NCI-H510A treated with DMSO at 0.1 percent for 48 hours (cell line): Measurements from ENCODE around the gene UNK.

Source experiments
- DNase-seq: peaks from one replicate; lab custom pipeline; 2025; lab: John Stamatoyannopoulos, UW

Gene UNK, protein sequence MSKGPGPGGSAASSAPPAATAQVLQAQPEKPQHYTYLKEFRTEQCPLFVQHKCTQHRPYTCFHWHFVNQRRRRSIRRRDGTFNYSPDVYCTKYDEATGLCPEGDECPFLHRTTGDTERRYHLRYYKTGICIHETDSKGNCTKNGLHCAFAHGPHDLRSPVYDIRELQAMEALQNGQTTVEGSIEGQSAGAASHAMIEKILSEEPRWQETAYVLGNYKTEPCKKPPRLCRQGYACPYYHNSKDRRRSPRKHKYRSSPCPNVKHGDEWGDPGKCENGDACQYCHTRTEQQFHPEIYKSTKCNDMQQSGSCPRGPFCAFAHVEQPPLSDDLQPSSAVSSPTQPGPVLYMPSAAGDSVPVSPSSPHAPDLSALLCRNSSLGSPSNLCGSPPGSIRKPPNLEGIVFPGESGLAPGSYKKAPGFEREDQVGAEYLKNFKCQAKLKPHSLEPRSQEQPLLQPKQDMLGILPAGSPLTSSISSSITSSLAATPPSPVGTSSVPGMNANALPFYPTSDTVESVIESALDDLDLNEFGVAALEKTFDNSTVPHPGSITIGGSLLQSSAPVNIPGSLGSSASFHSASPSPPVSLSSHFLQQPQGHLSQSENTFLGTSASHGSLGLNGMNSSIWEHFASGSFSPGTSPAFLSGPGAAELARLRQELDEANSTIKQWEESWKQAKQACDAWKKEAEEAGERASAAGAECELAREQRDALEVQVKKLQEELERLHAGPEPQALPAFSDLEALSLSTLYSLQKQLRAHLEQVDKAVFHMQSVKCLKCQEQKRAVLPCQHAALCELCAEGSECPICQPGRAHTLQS

DNA sequence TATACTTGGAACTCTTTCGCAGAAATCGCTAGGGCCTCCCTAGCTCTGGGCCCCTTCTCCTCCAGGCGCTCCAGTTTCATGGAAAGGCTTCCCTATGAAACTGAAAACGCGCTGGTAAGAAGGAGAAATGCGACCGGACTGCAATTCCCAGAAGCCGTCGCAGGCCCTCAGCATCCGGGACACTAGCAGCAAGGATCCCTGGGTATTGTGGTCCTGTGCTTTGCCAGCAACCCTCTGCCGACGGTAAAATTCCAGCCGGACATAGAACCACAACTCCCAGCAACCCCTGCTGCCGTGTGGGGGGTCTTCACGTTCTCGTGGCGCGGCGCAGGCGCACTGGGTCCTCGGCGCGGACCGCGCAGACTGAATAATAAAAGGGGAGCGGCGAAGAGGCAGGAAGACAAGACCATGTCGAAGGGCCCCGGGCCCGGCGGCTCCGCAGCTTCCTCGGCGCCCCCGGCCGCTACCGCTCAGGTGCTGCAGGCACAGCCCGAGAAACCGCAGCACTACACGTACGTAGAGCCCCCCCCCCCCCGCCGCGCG is at the start of gene UNK:
UNK (plus strand) TSS at position 334 of the 543 bp plus-strand sequence; CDS start at position 409, 75 bp downstream.
- peak; percentile 98 for DNase-seq

DNA sequence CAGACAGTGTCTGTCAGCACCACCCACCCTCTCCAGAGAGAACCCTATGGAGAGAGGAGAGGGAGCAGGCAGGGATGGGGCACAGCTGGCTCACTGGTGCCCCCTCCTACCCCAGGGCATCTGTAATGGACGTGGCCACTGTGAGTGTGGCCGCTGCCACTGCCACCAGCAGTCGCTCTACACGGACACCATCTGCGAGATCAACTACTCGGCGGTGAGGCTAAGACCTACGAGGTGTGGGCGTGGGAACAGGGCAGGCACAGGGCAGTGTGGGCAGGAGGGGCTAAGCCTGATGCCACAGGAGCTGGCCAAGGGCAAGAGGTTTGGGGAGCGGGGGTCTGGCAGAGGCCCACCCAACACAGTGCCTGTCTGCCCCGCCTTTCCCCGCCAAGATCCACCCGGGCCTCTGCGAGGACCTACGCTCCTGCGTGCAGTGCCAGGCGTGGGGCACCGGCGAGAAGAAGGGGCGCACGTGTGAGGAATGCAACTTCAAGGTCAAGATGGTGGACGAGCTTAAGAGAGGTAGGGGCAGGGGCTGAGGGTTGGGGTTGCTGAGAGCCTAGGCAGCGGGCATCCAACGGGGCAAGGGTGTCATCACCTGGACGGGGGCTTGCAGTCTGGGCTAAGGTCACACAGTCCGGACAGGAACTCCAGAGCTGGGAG is 48.3 kb upstream of the UNK start:
- DNase-seq = no peak

DNA sequence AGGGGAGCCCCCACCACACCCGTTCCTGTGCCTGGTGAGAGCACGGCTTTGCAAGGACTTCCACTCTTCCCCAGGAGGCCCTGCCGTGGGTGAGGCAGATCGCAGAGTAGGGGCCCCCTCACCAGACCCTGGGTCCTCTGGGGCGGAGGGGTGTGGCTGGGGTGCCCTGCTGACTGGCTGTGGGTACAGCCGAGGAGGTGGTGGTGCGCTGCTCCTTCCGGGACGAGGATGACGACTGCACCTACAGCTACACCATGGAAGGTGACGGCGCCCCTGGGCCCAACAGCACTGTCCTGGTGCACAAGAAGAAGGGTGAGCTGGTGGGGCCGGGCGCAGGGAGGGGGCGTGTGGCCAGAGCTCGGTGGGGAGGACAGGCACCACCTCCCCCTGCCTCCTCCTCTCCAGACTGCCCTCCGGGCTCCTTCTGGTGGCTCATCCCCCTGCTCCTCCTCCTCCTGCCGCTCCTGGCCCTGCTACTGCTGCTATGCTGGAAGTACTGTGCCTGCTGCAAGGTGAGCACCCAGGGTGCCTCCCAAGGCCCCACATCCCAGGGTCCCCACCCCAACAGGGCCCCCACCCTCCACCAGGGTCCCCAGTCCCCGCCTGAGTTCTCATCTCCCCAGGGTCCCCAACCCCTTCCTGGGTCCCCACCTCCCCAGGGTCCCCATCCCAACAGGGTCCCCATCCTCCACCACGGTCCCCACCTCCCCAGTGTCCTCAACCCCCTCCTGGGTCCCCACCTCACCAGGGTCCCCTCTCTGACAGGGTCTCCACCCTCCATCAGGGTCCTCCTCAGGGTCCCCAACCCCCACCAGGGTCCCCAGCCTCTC is 47.3 kb upstream of the UNK start:
- no peak for DNase-seq

DNA sequence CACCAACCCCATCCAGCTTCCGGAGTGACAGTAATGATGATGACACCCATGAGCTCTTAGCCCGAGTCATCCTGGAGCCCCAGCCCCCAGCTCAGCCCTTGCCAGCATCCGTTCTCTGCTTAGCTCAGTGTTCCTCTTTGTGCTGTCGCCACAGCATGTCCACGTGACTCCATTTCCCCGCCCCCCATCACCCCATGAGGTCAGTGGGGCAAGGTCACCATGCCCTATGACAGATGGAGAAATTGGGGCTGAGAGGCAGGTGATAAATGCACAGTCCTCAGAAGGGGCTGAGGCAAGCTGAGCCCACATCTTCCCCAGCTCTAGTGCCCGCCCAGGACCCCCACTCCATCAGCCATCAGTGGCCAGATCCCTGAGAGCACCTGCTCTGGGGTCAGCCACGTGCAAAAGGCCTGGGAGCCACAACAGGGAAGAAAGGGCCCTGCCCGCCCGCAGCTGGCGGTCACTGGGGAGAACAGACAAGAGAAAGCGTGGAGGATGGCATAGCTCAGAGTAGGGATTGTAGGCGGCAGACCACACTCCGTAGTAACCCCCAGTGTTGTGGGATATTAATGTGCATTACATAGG is 46.3 kb upstream of the UNK start:
- no peak for DNase-seq

DNA sequence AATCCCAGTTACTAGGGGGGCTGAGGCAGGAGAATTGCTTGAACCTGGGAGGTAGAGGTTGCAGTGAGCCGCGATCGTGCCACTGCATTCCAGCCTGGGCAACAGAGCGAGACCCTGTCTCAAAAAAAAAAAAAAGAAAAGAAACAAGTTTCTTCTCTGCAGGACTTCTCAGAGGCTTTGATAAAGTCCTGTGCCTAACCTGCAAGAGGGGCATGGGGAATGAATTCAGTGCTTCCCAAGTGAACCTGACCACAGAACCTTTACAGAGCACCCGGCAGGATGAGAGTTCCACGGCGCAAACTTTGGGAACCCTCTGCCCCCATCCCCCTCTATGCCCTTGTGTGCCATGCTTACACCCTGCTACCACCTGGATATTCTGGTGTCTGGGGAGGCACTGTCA is 45.4 kb upstream of the UNK start:
- no peak for DNase-seq

DNA sequence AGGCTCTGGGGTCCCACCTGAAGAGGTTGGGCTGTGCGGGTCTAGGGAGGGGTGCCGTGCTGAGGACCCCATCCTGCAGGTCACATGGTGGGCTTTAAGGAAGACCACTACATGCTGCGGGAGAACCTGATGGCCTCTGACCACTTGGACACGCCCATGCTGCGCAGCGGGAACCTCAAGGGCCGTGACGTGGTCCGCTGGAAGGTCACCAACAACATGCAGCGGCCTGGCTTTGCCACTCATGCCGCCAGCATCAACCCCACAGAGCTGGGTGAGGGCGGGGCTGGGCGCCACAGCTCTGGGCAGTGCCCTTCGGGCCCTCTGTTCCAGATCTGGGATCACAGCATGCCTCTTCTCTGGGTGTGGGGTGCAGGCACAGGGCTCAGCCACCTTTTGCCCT is 44.8 kb upstream of the UNK start:
- DNase-seq = no peak

DNA sequence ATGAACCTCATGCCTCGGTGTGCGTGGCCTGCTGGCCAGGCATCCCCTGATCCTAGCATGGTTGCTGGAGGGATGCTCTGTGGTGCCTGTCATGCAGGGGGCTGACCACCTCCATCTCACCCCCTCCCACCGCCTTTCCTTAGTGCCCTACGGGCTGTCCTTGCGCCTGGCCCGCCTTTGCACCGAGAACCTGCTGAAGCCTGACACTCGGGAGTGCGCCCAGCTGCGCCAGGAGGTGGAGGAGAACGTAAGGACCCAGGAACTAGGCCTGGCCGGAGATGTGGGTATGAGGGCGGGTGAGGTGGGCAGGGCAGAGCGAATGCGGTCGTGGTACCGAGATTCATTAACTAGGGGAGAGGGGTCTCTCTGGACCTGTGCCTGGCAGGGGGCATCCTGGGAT is 44.4 kb upstream of the UNK start:
- no peak for DNase-seq

DNA sequence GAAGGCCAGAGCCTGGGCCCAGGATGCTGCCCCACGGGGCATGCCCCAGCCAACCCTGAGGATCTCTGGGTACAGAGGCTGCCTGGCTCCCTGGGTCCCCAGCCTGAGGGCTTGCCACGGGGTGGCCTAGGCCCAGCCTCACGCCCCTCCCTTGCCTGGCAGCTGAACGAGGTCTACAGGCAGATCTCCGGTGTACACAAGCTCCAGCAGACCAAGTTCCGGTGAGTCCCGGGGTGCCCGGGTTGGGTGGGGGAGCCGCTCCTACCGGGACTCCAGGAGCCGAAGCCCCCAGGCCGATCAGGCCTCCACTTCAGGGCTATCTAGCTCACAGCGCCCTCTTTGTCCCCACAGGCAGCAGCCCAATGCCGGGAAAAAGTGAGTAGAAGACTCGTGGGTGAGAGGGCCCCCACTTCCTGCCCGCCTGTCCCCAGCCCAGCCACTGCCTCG is 44.0 kb upstream of the UNK start:
- DNase-seq = no peak

DNA sequence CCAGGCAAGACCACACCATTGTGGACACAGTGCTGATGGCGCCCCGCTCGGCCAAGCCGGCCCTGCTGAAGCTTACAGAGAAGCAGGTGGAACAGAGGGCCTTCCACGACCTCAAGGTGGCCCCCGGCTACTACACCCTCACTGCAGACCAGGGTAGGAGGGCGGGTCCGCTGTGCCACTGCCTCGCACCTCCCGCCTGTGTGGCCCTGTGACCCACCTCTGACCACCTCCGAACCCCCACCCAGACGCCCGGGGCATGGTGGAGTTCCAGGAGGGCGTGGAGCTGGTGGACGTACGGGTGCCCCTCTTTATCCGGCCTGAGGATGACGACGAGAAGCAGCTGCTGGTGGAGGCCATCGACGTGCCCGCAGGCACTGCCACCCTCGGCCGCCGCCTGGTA is 42.3 kb upstream of the UNK start:
- no peak for DNase-seq

DNA sequence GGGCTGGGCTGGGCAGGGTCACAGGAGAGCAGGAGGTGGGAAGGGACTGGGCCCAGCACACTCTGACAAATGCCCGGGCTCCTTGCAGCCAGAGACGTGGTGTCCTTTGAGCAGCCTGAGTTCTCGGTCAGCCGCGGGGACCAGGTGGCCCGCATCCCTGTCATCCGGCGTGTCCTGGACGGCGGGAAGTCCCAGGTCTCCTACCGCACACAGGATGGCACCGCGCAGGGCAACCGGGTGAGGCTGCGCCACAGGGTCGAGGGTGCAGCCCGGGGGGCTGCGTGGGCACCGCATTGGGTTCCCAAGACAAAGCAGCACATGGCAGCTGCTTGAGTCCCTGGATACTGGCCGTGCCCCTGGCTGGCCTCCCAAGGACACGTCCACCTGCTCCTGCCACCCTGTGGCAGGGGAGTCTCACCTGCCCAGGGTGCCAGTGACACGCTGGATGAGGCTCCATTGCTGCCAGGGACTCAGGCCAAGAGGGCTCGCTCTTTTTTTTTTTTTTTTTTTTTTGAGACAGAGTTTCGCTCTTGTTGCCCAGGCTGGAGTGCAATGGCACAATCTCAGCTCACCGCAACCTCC is 40.9 kb upstream of the UNK start:
- no peak for DNase-seq

DNA sequence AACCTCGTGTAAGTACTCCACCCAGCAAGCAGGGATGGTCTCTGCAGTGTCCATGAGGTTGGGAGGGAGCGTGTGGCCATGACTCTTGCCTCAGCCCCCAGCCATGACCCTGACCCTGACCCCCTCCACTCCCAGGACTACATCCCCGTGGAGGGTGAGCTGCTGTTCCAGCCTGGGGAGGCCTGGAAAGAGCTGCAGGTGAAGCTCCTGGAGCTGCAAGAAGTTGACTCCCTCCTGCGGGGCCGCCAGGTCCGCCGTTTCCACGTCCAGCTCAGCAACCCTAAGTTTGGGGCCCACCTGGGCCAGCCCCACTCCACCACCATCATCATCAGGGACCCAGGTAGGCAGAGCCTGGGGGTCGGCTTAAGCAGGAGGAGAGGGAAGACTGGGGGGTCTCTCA is 35.9 kb upstream of the UNK start:
- no peak for DNase-seq

DNA sequence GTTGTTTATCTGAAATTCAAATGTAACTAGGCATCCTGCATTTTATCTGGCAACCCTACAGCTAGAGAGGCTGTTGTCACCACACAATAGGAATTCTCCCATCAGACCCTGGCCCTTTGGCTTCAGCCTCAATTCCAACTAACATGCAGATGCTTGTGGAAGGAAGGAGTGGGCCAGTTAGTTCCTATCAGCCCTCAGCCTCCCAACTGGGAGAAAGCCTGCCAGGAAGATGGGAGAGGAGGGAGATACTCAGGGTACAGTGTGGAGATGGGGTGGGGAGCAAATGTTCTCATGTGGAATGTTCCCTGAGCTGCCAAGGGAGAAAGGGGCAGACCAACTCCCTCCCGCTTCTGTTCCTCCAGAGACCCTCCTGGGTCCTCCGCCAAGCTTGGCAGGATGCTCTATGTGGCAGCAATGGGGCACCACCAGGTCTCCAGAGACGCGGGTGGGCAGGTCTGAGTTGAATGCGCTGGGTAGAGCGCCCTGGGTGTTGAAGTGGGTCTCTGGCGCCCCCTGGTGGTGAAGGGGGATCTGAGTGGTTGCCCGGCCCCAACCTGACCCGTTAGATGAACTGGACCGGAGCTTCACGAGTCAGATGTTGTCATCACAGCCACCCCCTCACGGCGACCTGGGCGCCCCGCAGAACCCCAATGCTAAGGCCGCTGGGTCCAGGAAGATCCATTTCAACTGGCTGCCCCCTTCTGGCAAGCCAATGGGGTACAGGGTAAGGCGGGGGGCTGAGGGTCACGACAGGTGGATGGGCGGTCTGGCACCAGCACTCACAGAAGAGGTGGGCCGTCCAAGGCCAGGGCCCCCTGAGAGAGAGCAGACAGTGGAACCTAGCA is 34.8 kb upstream of the UNK start:
- peak; percentile 43 for DNase-seq

DNA sequence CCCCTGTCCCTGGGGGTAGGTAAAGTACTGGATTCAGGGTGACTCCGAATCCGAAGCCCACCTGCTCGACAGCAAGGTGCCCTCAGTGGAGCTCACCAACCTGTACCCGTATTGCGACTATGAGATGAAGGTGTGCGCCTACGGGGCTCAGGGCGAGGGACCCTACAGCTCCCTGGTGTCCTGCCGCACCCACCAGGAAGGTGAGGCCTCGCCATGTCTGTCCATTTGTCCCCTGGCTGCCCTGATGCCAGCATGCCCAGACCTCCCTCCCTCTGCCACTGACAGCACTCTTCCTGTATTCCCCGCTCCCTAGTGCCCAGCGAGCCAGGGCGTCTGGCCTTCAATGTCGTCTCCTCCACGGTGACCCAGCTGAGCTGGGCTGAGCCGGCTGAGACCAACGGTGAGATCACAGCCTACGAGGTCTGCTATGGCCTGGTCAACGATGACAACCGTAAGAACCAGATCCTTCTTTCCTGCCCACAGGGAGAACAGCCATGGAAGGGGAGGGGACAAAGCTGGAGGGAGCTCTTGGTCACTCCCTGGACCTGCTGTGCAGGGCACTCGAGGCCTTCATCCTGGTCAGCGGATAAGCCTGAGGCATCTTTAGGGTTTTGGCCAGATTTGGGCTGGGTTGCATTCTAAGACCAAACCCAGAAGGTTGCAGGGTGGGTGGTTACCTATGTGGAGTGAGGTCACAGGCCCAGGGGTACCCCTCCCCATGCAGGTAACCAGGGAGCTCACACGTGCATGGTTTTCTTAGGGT is 33.8 kb upstream of the UNK start:
- no peak for DNase-seq

DNA sequence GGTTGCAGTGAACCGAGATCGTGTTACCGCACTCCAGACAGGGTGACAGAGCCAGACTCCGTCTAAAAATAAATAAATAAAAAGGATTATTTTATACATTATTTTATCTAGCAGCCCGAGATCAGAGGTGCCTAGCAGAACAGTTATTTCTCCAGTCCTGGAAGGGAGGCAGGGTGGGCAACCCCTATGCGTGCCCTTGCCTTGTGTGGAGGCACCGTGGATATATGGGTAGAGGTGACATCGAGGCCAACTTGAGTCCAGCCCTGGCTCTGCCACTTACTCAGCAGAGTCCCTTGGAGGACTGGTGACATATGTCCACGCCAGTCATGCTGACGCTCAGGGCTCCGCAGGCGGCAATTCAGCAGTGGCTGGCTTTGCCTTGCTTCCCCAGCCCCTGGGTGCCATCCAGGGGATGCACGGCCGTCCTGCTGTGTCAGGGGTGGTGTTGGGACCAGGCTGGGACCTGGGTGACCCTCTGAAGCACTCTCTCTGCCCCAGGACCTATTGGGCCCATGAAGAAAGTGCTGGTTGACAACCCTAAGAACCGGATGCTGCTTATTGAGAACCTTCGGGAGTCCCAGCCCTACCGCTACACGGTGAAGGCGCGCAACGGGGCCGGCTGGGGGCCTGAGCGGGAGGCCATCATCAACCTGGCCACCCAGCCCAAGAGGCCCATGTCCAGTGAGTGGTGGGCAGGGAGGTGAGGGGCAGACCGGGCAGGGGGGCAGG is 32.8 kb upstream of the UNK start:
- no peak for DNase-seq

DNA sequence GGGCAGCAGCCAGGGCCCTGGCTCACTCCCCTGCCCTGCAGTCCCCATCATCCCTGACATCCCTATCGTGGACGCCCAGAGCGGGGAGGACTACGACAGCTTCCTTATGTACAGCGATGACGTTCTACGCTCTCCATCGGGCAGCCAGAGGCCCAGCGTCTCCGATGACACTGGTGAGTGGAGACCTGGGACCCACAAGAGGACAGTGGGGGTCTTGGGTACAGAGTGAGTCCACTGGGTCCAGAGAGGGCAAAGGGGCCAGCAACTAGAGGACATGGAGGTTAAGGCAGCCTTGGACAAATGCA is 32.2 kb upstream of the UNK start:
- no peak for DNase-seq

DNA sequence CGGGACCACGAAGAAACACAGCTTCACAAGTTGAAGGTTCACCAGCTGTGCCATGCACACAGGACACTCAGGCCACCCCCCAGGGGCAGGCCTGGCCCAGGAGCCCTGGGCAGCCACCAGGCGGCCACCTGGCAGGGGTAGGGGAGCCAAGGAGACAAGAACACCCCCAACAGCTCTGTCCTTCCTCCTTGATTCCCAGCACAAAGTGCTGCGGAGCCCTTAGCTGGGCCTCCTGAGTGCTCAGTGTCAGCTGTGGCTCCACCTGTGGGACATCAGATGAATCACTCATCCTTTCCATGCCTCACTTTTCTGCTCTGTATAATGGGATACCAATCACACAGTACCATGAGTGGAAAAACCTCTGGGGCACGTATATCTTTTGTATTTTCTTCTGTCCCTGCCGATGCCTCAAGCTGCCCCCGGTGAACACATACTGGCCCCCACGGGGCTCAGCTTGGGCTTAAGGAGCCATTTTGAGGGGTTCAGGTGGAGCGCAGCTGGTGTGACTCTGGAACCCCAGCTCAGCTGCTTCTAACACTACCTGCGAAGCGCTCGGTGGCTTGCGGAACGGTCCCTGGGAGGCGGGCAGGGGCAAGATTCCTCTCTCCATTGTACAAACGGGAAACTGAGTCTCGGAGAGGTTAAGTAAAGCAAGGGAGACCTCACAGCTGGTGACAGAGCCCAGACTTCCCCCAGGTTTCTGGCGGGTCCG is 31.6 kb upstream of the UNK start:
- no peak for DNase-seq

DNA sequence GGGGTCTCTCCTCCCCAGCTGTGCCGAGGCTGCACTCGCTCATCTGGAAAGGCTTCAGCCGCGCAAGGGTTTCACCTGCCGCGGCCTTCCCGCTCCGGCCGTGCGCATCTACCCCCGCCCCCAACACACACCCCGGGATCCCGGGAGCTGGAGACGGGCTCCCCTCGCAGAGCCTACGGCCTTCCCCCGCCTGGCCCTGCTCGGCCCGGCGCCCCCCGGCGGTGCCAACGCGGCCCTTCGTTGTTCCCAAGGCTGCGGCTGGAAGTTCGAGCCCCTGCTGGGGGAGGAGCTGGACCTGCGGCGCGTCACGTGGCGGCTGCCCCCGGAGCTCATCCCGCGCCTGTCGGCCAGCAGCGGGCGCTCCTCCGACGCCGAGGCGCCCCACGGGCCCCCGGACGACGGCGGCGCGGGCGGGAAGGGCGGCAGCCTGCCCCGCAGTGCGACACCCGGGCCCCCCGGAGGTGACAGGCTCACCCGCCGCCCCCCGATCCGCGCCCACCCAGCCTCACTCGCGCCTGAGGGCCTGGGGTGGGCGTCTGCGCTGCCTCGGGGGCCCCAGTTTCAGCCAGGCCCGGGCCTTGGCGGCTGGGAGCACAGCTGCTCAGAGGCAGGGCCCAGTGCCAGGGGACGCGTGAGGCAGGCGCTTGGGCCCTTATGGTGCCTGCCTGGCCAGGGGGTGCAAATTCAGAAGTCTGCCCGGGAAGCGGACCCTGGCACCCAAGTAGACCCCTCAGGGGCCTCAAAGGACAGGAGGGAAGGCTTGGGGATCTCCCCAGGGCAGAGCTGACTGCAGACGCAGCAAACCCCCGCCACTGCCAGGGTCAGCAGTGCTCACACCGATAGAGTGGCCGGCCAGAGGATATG is 30.9 kb upstream of the UNK start:
- DNase-seq = peak; percentile 47
